ENCODE measurements around the gene TMEM212. TPM values are rescaled to one million over a fixed set of nuclear protein-coding genes. Genes with fewer than 3 reads are reported as not detected.
A peak's percentile ranks its signal among the peaks of the same experiment; 100 is the strongest.

Gene TMEM212
- total RNA-seq, 6 experiments from 2014 or later = not detected

DNA sequence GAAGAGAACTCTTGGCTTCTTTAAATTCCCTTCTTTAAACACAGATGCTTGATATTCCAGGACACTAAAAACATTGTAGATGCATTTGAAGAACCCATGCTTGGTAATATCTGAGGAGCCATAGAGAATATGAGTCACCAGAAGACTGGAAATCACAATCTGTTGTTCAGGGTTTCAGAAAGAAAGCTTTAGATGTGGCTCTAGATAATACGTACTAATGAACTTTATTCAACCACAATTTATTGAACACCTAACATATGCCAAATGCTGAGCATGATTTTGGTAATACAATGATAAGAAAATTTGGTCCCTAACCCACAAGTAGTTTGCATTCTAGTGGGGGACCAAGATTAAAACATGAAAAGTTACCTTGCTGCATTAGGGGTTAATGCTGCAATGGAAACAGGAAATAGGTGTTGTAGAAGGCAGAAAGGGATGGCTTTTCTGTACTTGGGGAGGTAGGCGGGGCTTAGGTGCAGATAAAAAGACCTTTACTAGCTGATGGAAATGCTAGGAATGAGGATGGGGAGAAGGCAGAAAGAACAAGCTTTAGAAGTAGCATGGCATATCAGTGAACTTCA is 21.3 kb upstream of the TMEM212 start:
- TF ChIP-seq, protein P1, sequence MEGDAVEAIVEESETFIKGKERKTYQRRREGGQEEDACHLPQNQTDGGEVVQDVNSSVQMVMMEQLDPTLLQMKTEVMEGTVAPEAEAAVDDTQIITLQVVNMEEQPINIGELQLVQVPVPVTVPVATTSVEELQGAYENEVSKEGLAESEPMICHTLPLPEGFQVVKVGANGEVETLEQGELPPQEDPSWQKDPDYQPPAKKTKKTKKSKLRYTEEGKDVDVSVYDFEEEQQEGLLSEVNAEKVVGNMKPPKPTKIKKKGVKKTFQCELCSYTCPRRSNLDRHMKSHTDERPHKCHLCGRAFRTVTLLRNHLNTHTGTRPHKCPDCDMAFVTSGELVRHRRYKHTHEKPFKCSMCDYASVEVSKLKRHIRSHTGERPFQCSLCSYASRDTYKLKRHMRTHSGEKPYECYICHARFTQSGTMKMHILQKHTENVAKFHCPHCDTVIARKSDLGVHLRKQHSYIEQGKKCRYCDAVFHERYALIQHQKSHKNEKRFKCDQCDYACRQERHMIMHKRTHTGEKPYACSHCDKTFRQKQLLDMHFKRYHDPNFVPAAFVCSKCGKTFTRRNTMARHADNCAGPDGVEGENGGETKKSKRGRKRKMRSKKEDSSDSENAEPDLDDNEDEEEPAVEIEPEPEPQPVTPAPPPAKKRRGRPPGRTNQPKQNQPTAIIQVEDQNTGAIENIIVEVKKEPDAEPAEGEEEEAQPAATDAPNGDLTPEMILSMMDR (IDR thresholded peaks at IDR 0.05) = no peak
- TF ChIP-seq POLR2A (IDR thresholded peaks at IDR 0.05) = no peak
- Histone ChIP-seq H3K4me1 (peaks cover 0 to 7% (median 3%) of the 10 kb centered on the region in 4 donors), H3K9me3 (no peaks in the 10 kb centered on the region), H3K36me3 (no peaks in the 10 kb centered on the region), H3K27ac (no peak overlapping the region), H3K4me3 (no peak overlapping the region), H3K27me3 (no peaks in the 10 kb centered on the region)
- ATAC-seq = no peak
- no peak for DNase-seq
- intact Hi-C loops (cut with DNase I) = no loop called here
- WGBS (ENCODE audit: insufficient coverage, low coverage, low lambda C conversion rate, missing lambda C conversion rate) = 63% methylated on average over 2 of the region's 2 CpGs

DNA sequence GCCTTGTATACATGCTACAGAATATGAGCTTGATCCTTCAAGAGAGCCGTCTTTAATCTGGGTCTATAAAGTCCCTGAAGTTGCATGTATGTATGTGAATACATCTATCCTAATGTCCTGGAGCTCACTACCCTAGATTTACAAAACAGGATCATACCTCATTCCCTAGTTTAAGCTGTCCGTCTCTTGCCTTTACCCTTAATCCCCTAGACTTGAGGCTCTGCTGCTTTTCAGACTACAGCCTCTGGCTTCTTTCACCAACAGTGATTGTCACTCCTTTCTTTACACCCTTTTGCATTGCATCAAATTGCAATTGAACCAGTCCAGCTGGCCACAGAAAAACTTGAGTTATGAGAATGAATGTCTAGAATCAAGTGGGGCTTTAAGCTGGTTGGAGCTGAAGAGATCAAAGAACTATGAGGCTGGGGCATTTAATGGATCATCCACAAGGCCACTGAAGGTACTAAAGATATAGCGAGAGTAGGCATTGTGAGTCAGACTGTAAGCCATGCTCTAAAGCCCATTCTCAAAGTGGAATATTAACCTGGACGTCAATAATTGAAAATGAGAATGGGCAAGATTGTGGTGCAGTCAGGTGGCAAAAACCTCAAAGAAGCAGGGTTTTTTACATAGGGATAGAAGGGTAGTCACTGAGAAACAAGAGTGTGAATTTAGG is 20.6 kb upstream of the TMEM212 start:
- intact Hi-C loops (cut with DNase I) = no loop called here
- H3K36me3 ChIP-seq = no peaks in the 10 kb centered on the region
- TF ChIP-seq, protein P1 (IDR thresholded peaks at IDR 0.05) = no peak
- TF ChIP-seq POLR2A (IDR thresholded peaks at IDR 0.05) = no peak
- ATAC-seq (peak in 2 of 4 donors; percentile 20 to 49), DNase-seq (no peak)
- peaks cover 0 to 7% (median 3%) of the 10 kb centered on the region in 4 donors for H3K4me1 ChIP-seq
- no peak overlapping the region for H3K27ac ChIP-seq
- 40% methylated on average over 4 of the region's 4 CpGs for WGBS (ENCODE audit: insufficient coverage, low coverage, low lambda C conversion rate, missing lambda C conversion rate)
- no peaks in the 10 kb centered on the region for H3K9me3 ChIP-seq
- no peak overlapping the region for H3K4me3 ChIP-seq
- H3K27me3 ChIP-seq = no peaks in the 10 kb centered on the region

DNA sequence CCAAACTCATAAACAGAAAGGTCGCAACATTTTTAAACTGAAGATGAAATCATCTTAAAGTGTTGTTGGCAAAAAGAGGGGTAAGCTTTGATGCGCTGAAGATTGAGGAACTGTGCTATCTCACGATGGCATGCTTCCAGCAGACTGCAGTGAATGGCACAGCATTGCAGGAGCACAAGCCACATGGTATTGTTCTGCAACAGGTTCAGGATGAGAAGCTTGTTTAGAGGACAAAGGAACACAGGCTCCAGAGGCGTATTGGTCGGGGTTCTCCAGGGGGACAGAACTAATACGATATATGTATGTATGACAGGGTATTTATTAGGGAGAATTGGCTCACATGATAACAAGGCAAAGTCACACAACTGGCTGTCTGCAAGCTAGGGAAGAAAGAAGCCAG is 19.0 kb upstream of the TMEM212 start:
- no peaks in the 10 kb centered on the region for H3K9me3 ChIP-seq
- no peak overlapping the region for H3K4me3 ChIP-seq
- intact Hi-C loops (cut with DNase I) = no loop called here
- DNase-seq (no peak), ATAC-seq (peak in 3 of 4 donors; percentile 22 to 33 (median 32))
- no peaks in the 10 kb centered on the region for H3K36me3 ChIP-seq
- 54% methylated on average over 3 of the region's 6 CpGs for WGBS (ENCODE audit: insufficient coverage, low coverage, low lambda C conversion rate, missing lambda C conversion rate)
- no peak overlapping the region for H3K27ac ChIP-seq
- H3K27me3 ChIP-seq = no peaks in the 10 kb centered on the region
- peaks cover 0 to 11% (median 4%) of the 10 kb centered on the region in 4 donors for H3K4me1 ChIP-seq
- no peak for TF ChIP-seq POLR2A (IDR thresholded peaks at IDR 0.05)
- TF ChIP-seq, protein P1 (IDR thresholded peaks at IDR 0.05) = no peak

DNA sequence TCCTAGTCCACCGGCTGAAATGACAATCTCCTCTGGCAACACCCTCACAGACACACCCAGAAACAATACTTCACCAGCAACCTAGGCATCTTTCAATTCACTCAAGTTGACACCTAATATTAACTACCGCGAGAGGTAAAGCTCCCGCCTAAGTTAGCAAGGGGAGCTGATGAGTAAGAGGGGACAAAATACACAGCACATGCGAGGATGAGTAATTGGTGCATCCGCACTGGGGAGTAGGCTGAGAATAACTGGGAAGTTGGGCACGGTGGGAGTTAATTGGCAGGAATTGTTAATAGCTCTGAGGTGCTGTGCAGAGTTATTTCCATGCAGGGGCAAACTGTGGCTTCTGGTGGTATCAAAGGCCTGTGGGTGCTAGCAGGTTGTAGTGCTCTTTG is 18.3 kb upstream of the TMEM212 start:
- ATAC-seq (no peak), DNase-seq (no peak)
- 86% methylated on average over 6 of the region's 7 CpGs for WGBS (ENCODE audit: insufficient coverage, low coverage, low lambda C conversion rate, missing lambda C conversion rate)
- H3K36me3 ChIP-seq = no peaks in the 10 kb centered on the region
- H3K27me3 ChIP-seq = no peaks in the 10 kb centered on the region
- H3K4me1 ChIP-seq = peaks cover 0 to 18% (median 8%) of the 10 kb centered on the region in 4 donors
- intact Hi-C loops (cut with DNase I) = no loop called here
- H3K9me3 ChIP-seq = no peaks in the 10 kb centered on the region
- H3K4me3 ChIP-seq = no peak overlapping the region
- TF ChIP-seq POLR2A (IDR thresholded peaks at IDR 0.05) = no peak
- TF ChIP-seq, protein P1 (IDR thresholded peaks at IDR 0.05) = no peak
- peak overlapping the region in 1 of 3 donors; percentile 69 for H3K27ac ChIP-seq

All from right lobe of liver (tissue), 6 donors.